Measurements from ENCODE around the gene GALNT7.
"Not testable (repeated sequence)": the region's sequence is repeated elsewhere in the genome, so short reads cannot be mapped to it uniquely, and the experiment has no call there.

The GALNT7 gene, protein sequence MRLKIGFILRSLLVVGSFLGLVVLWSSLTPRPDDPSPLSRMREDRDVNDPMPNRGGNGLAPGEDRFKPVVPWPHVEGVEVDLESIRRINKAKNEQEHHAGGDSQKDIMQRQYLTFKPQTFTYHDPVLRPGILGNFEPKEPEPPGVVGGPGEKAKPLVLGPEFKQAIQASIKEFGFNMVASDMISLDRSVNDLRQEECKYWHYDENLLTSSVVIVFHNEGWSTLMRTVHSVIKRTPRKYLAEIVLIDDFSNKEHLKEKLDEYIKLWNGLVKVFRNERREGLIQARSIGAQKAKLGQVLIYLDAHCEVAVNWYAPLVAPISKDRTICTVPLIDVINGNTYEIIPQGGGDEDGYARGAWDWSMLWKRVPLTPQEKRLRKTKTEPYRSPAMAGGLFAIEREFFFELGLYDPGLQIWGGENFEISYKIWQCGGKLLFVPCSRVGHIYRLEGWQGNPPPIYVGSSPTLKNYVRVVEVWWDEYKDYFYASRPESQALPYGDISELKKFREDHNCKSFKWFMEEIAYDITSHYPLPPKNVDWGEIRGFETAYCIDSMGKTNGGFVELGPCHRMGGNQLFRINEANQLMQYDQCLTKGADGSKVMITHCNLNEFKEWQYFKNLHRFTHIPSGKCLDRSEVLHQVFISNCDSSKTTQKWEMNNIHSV

DNA sequence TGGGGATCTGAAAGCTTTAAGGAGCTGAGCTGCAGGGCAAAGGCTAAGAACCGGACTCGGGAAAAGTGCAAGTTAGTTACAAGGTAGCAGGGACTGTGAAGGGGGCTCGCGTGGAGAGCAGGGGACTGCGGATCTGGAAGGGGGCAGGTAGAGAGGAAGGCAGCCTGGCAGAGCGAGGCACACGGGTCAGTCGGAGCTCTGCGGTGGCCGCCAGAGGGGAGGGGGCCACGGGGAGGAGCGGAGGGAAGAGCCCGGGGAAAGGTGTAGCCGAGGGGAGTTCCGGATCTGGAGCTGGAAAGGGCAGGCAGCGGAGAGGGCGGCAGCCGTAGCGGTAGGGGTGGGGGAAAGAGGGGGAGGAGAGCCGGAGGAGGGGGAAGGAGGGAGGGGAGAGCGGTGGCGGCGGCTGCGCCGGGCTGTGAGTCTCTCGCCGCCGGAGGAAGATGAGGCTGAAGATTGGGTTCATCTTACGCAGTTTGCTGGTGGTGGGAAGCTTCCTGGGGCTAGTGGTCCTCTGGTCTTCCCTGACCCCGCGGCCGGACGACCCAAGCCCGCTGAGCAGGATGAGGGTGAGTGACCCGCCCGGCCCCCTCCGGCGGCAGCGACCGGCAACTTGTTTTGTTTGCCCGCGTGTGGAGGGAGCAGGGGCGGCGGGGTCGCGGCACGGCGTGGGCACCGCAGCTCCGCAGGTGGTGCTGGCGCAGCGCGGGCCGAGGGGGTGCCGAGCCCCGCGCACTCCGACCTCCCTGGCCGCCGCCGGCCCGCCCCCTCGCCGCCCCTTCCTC, at the start of gene GALNT7:
Gene GALNT7, plus strand, starts transcription at position 416 of the 782 bp plus-strand sequence. Its CDS starts 25 bp downstream, at position 441.
- peak within 1 kb of the TSS; percentile 98 for H3K9ac ChIP-seq
- H3K4me1 ChIP-seq, result peaks cover 51% of the 10 kb centered on the region
- no peak for TF ChIP-seq Cebpa-rat (IDR thresholded peaks at IDR 0.05)
- H3K4me3 ChIP-seq, result peak within 1 kb of the TSS; percentile 96
- H4K20me1 ChIP-seq, result peaks cover 17% of the 10 kb centered on the region; the same call in 1 of the 2 replicates
- H3K9me3 ChIP-seq, result no peaks in the 10 kb centered on the region
- H3K36me3 ChIP-seq, result peaks cover 25% of the 10 kb centered on the region
- peak within 1 kb of the TSS; percentile 100 for H3K27ac ChIP-seq
- peak within 1 kb of the TSS; percentile 88 for H3K4me2 ChIP-seq
- H3K27me3 ChIP-seq, result no peaks in the 10 kb centered on the region

DNA sequence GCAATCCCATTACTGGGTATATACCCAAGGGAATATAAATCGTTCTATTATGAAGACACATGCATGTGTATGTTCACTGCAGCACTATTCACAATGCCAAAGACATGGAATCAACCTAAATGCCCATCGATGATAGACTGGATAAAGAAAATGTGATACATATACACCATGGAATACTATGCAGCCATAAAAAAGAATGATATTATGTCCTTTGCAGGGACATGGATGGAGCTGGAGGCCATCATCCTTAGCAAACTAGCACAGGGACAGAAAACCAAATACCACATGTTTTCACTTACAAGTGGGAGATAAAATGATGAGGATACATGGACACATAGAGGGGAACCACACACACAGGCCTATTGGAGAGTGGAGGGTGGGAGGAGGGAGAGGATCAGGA, 49.8 kb upstream of the GALNT7 start:
- peaks cover 23% of the 10 kb centered on the region for H3K4me1 ChIP-seq
- H4K20me1 ChIP-seq, H3K27ac ChIP-seq, H3K27me3 ChIP-seq, H3K4me3 ChIP-seq, H3K9ac ChIP-seq, H3K36me3 ChIP-seq, H3K4me2 ChIP-seq, H3K9me3 ChIP-seq: not testable (repeated sequence)

DNA sequence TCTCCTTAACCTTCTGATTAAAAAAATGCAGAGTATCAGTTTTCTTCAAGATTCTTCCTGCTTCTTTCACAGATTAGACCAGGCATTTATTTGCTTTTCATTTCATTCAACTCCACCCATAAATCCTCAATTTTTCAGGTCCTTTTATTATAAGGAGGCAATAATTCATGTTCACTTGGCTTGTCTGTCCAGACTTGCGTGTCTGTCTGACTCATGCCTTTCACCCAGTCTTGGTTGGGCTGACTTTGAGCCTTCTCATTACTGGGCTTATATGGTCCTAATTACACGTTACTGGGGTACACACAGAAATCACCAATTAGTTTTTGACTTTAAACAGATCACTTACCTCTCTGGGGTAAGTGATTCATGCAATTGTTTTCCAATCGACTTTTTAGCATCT, 48.8 kb upstream of the GALNT7 start:
- no peak for TF ChIP-seq Cebpa-rat (IDR thresholded peaks at IDR 0.05)

DNA sequence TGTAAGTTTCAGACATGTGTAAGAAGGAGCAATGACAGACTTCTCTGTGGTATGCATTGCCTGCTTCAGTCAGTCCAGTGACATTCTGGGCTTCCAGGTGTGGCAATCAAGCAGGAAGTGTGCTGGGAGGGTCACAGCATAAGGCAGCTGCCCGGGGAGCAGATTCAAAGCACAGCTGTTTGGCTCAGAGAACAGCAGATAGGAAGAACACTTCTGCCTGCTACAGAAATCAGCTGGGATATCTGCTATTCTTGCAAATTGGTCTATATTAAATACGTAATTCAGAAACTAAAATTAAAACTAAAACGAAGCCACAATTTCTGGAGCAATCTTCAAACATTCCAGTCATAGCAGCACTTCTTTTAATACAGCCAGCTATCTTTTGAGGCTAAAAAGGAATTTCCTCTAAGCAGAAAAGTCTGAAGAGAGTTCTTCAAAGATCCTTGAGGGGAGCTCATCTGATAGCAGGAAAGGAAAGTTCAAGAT, 47.5 kb upstream of the GALNT7 start:
- no peaks in the 10 kb centered on the region for H3K9me3 ChIP-seq
- H4K20me1 ChIP-seq, result no peaks in the 10 kb centered on the region
- H3K4me2 ChIP-seq, result peak overlapping the region; percentile 7
- peaks cover 23% of the 10 kb centered on the region for H3K4me1 ChIP-seq
- no peak overlapping the region for H3K4me3 ChIP-seq
- H3K9ac ChIP-seq, result no peak overlapping the region
- no peaks in the 10 kb centered on the region for H3K36me3 ChIP-seq
- H3K27ac ChIP-seq, result no peak overlapping the region
- no peaks in the 10 kb centered on the region for H3K27me3 ChIP-seq
- TF ChIP-seq Cebpa-rat (IDR thresholded peaks at IDR 0.05), result no peak

More for the DNA sequence above, 48.8 kb upstream of the GALNT7 start:
- no peak overlapping the region for H3K4me3 ChIP-seq
- H4K20me1 ChIP-seq, result no peaks in the 10 kb centered on the region
- no peaks in the 10 kb centered on the region for H3K27me3 ChIP-seq
- no peak overlapping the region for H3K9ac ChIP-seq
- no peaks in the 10 kb centered on the region for H3K36me3 ChIP-seq
- H3K4me1 ChIP-seq, result peaks cover 23% of the 10 kb centered on the region
- H3K4me2 ChIP-seq, result no peak overlapping the region
- no peaks in the 10 kb centered on the region for H3K9me3 ChIP-seq
- no peak overlapping the region for H3K27ac ChIP-seq

DNA sequence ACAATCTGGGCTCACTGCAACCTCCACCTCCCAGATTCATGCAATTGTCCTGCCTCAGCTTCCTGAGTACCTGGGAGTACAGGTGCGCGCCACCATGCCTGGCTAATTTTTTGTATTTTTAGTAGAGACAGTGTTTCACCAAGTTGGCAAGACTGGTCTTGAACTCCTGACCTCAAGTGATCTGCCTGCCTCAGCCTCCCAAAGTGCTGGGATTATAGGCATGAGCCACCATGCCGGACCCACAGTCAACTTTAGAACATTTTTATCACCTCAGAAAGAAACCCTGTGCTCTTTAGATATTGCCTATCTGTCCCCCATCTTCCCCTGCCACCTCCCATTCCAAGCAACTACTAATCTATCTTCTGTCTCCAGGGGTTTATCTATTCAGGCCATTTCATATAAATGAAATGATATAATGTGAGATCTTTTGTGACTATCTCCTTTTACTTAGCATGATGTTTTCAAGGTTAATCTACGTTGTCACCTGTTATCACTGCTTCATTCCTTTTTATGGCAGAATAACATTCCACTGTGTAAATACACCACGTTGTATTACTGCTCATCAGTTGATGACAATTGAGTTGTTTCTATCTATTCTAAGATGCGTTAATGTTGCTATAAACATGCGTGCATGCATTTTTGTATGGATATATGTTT, 44.3 kb upstream of the GALNT7 start:
- no peaks in the 10 kb centered on the region for H3K36me3 ChIP-seq
- H3K9me3 ChIP-seq, result no peaks in the 10 kb centered on the region
- H3K27me3 ChIP-seq, result no peaks in the 10 kb centered on the region
- H4K20me1 ChIP-seq, result no peaks in the 10 kb centered on the region
- H3K9ac ChIP-seq, result no peak overlapping the region
- TF ChIP-seq Cebpa-rat (IDR thresholded peaks at IDR 0.05), result no peak
- H3K4me1 ChIP-seq, result peaks cover 23% of the 10 kb centered on the region
- no peak overlapping the region for H3K27ac ChIP-seq
- no peak overlapping the region for H3K4me3 ChIP-seq
- no peak overlapping the region for H3K4me2 ChIP-seq

DNA sequence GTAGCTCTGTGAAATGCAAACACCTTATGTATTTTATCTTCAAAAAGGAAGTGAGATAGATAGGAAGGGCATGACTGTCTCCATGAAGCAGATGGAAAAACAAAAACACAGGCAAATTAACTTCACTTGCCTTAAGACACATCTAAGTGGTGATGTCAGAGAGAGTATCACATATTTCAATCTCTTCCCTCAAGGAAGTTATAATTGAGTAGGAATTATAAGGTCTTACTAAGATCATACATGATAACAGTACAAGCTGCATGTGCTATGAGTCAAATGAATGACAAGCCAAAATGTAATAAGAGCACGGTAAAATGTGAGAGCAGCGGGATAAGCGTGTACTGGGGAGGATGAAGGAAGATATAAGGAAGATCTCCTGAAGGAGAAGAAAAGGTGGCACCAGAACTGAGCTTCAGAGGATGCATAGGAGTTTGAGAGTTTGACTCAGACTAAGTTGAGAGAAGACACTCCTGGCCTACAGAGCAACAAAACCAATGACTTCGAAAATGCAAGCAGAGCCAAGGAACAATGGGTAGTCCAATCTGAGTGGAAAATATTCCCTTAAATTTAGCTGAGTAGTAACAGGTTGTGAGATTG, 43.3 kb upstream of the GALNT7 start:
- H4K20me1 ChIP-seq, result no peaks in the 10 kb centered on the region
- H3K4me1 ChIP-seq, result peaks cover 23% of the 10 kb centered on the region
- no peak overlapping the region for H3K27ac ChIP-seq
- no peaks in the 10 kb centered on the region for H3K27me3 ChIP-seq
- H3K4me3 ChIP-seq, result no peak overlapping the region
- no peak overlapping the region for H3K4me2 ChIP-seq
- no peak overlapping the region for H3K9ac ChIP-seq
- TF ChIP-seq Cebpa-rat (IDR thresholded peaks at IDR 0.05), result no peak
- H3K36me3 ChIP-seq, result no peaks in the 10 kb centered on the region
- H3K9me3 ChIP-seq, result no peaks in the 10 kb centered on the region

DNA sequence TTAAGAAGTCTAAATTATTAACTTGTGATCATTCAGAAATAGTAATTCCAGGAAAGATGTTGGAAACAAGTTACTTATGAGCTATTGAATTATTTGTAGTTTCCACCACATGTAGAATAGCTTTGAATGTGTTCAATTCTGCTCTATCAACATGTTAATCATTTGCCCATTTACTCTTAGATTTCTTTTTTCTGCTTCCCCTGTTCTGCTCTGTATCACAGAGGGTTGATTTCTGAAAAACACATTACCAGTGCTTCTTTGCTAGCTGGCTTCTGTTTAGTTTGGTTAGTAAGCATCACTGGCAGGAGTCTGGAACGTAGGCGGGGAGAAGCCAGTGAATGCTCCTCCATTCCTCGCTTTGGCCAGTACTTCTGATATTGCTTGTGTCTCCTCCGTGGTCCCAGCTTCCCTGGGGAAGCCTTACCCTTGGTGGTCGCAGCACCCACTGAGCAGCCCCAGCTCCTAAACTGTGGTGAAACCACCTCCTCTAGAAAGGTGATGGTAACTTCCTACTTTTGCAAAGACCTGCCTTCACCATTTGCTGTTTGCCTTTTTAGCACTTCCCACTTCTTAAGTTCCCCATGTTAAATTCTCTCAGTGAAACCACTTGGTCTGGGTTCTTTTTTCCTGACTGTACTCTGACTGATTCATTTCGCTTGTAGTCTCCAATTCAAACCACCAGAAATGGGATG, 40.3 kb upstream of the GALNT7 start:
- Histone ChIP-seq H3K4me2 (no peak overlapping the region), H3K4me3 (no peak overlapping the region), H3K27me3 (no peaks in the 10 kb centered on the region), H3K9ac (no peak overlapping the region), H3K4me1 (no peaks in the 10 kb centered on the region), H3K27ac (no peak overlapping the region), H4K20me1 (no peaks in the 10 kb centered on the region), H3K36me3 (no peaks in the 10 kb centered on the region), H3K9me3 (no peaks in the 10 kb centered on the region)
- no peak for TF ChIP-seq Cebpa-rat (IDR thresholded peaks at IDR 0.05)

DNA sequence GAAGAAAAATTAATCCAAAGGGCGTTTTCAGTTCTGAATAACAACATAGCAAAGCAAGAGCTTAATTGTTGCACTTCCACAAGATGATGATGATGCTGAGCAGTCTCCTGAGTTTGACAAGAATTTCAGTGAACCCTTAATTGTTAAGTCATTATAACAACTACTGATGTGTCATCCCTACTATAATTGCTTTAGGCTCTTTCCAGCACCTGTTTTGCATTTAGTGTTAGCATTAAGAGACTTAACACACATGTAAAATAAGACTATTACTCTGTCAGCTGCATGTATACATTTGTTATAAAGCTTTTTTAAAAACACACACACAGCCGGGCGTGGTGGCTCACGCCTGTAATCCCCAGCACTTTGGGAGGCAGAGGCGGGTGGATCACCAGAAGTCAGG, 37.9 kb upstream of the GALNT7 start:
- Histone ChIP-seq H3K9me3 (no peaks in the 10 kb centered on the region), H3K4me3 (no peak overlapping the region)
- no peak for TF ChIP-seq Cebpa-rat (IDR thresholded peaks at IDR 0.05)

DNA sequence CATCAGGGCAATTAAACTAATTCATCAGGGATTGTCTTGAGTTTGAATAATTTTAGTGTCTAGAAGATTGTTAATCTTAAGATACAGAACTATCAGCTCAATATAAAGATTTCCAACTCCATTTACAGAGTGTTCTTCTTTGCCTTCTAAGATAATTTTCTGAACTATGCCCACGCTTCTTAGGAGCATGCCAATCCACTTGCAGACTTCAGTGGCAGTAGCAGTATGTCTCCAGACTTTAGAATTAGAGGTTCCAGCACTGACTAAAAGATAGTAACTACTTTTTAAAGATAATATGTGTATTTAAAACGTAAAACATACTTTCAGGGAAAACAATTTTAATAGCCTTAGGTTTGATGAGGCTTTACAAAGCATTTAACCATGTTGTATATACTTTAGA, 34.2 kb upstream of the GALNT7 start:
- Histone ChIP-seq H3K27ac (no peak overlapping the region), H3K36me3 (no peaks in the 10 kb centered on the region), H3K4me1 (no peaks in the 10 kb centered on the region), H3K4me3 (no peak overlapping the region), H4K20me1 (no peaks in the 10 kb centered on the region), H3K9ac (no peak overlapping the region), H3K4me2 (no peak overlapping the region), H3K9me3 (no peaks in the 10 kb centered on the region), H3K27me3 (no peaks in the 10 kb centered on the region)
- TF ChIP-seq Cebpa-rat (IDR thresholded peaks at IDR 0.05), result no peak

More for the DNA sequence above, 37.9 kb upstream of the GALNT7 start:
- H3K4me1 ChIP-seq, result no peaks in the 10 kb centered on the region
- no peak overlapping the region for H3K27ac ChIP-seq
- no peaks in the 10 kb centered on the region for H4K20me1 ChIP-seq
- no peaks in the 10 kb centered on the region for H3K36me3 ChIP-seq
- H3K9ac ChIP-seq, result no peak overlapping the region
- H3K4me2 ChIP-seq, result no peak overlapping the region
- no peaks in the 10 kb centered on the region for H3K27me3 ChIP-seq
